Measurements from ENCODE around the gene CREBBP.

CREBBP gene

DNA sequence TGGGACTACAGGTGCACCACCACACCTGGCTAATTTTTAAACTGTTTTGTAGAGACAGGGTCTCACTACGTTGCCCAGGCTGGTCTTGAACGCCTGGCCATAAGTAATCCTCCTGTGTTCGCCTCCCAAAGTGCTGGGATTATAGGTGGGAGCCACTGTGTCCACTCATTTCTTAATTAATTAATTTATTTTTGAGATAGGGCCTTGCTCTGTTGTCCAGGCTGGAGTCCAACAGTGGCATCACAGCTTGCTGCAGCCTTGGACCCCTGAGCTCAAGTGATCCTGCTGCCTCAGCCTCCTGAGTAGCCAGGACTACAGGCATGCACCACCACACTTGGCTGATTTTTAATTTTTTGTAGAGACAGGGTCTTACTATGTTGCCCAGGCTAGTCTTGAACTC is 116.1 kb downstream of the CREBBP start:
- H3K27ac Mint-ChIP-seq = no peak overlapping the region

DNA sequence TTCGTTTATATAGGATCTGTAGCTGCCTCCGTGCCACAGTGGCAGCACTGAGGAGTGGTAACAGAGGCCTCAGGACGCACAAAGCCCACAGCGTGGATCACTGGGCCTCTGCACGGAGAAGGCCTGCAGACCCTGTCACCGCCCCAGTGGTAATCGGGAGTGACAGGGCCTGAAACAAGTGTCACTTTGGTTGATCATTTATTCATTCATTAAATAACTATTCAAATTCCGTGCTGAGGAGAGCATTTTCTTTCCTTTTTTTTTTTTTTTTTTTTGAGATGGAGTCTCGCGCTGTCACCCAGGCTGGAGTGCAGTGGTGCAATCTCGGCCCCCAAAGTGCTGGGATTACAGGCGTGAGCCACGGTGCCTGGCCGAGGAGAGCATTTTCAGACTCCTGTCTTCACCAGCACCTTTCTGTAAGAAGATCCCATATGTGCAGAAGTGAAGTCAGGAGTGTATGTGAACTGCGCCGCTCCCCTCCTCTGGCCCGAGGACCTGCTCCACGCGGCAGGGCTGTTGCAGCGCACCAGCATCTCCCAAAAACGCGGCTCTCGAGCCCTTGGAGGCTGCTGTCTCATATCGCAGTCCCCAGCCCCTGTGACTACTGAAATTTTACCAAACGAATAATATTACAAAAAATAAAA is 118.3 kb downstream of the CREBBP start:
- H3K27ac Mint-ChIP-seq = no peak overlapping the region

More for the DNA sequence above, 116.1 kb downstream of the CREBBP start:
- H3K4me3 Mint-ChIP-seq = no peak overlapping the region
- peaks cover 96% of the 10 kb centered on the region for H3K36me3 Mint-ChIP-seq
- DNase-seq (ENCODE audit: low spot score in 2 of 2) (no peak), ATAC-seq (no peak)
- no peaks in the 10 kb centered on the region for H3K9me3 Mint-ChIP-seq
- H3K4me1 Mint-ChIP-seq = peaks cover 9% of the 10 kb centered on the region

DNA sequence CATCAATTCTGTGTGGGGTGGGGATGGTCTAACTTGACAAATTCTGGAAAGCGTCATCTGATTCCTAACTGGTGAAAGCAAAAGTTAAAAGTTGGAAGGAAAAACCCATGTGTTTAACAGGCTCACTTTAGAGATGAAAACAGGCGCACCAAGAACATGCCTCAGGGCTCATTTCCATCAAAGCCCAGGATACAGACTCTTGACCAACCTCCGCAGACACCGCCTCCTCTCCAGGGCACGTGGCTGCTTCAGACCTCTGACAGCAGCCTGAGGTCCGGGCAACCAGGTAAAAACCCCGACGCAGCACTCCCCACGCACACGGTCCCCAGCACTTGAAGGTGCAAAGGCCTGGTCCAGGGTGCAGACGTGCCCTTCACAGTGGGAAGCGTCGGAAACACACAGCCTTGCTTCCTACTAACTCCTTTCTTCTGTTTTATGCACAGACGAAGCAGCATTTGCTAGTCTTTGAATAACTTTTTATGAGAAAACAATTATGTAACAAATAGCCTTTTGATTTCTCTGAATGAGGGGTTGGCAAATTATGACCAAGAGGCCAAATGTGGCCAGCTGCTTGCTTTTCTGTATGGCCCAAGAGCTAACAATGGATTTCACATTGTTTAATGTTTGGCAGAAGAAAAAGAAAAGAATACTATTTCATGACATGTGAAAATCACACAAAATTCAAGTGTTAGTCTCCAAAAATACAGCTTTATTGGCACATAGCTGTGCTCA is 119.0 kb downstream of the CREBBP start:
- DNase-seq (ENCODE audit: low spot score in 2 of 2) (no peak), ATAC-seq (no peak)
- Mint-ChIP-seq H3K27ac (no peak overlapping the region), H3K36me3 (peaks cover 89% of the 10 kb centered on the region), H3K4me3 (no peak overlapping the region), H3K4me1 (no peaks in the 10 kb centered on the region), H3K9me3 (no peaks in the 10 kb centered on the region)

More for the DNA sequence above, 118.3 kb downstream of the CREBBP start:
- H3K9me3 Mint-ChIP-seq = no peaks in the 10 kb centered on the region
- ATAC-seq (no peak), DNase-seq (ENCODE audit: low spot score in 2 of 2) (no peak)
- peaks cover 89% of the 10 kb centered on the region for H3K36me3 Mint-ChIP-seq
- H3K4me1 Mint-ChIP-seq = peaks cover 6% of the 10 kb centered on the region
- no peak overlapping the region for H3K4me3 Mint-ChIP-seq

DNA sequence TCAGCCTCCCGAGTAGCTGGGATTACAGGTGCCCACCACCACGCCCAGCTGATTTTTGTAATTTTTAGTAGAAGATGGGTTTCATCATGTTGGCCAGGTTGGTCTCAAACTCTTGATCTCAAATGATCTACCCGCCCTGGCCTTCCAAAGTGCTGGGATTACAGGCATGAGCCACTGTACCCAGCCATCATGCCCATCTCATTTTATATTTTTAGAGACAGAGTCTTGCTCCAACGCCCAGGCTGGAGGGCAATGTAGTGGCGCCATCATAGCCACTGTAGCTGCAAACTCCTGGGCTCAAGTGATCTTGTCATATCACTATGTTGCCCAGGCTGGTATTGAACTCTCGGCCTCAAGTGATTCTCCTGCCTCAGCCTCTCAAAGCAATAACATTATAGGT is 120.0 kb downstream of the CREBBP start:
- DNase-seq (ENCODE audit: low spot score in 2 of 2) (no peak), ATAC-seq (no peak)
- H3K9me3 Mint-ChIP-seq = no peaks in the 10 kb centered on the region
- H3K36me3 Mint-ChIP-seq = peaks cover 89% of the 10 kb centered on the region
- no peak overlapping the region for H3K4me3 Mint-ChIP-seq
- H3K4me1 Mint-ChIP-seq = no peaks in the 10 kb centered on the region
- no peak overlapping the region for H3K27ac Mint-ChIP-seq

DNA sequence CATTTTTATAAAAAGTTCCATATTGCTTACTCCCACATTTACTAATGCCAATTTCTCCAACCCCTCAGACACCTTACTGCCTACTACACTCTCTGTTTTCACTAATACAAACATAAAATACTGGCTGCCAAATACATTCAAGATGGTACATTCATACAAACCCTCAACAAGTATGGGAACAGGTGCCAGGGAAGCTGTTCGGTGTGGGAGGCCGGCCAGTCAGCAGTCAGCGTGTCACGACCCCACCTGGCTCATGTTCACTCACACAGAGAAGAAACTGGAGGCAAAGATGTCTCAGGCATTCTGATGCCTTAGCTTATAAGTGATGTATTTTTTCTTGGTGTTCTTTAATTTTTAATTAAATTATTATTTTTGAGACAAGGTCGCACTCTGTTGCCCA is 120.8 kb downstream of the CREBBP start:
- ATAC-seq (no peak), DNase-seq (ENCODE audit: low spot score in 2 of 2) (no peak)
- peaks cover 89% of the 10 kb centered on the region for H3K36me3 Mint-ChIP-seq
- H3K4me3 Mint-ChIP-seq = no peak overlapping the region
- no peaks in the 10 kb centered on the region for H3K4me1 Mint-ChIP-seq
- no peak overlapping the region for H3K27ac Mint-ChIP-seq
- no peaks in the 10 kb centered on the region for H3K9me3 Mint-ChIP-seq

DNA sequence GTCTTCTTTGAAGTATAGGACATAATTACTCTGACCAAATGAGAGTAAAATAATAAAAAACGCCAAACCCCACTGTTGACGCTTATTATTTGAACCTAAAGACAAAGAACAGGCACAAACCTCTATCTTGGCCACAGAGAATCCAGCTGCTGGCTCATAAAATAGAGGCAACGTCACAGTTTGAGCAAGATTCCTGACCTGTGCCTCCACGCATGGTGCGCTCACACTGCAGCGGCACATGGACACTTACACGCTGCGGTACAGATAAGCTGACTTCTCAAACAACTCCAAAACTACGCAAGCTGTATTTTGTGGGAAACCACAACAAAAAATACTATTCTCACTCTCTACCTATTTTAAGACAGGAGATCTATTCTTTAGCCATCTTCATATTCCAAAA is 124.4 kb downstream of the CREBBP start:
- no peak overlapping the region for H3K4me3 Mint-ChIP-seq
- H3K4me1 Mint-ChIP-seq = peaks cover 9% of the 10 kb centered on the region
- no peak overlapping the region for H3K27ac Mint-ChIP-seq
- ATAC-seq (no peak), DNase-seq (ENCODE audit: low spot score in 2 of 2) (no peak)
- no peaks in the 10 kb centered on the region for H3K9me3 Mint-ChIP-seq
- peaks cover 89% of the 10 kb centered on the region for H3K36me3 Mint-ChIP-seq

DNA sequence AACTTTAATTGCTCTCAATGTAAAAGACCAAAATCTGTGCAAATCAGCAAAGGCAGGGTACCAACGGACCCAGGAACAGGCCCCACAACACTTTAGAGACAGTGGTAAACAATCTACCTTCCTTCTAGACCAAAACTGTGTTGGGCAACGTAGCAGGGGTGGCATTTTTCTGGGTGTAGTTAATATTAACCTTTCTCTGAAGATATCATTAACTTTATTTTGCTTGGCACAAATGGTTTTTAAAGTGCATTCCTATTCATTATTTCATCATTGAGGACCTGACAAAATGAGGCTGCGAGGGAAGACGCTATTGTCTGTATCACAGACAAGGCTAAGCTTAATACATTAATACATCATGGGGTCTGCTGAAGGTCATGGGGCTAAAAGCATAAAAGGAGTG is 125.3 kb downstream of the CREBBP start:
- H3K27ac Mint-ChIP-seq = no peak overlapping the region
- DNase-seq (ENCODE audit: low spot score in 2 of 2) (no peak), ATAC-seq (no peak)
- H3K36me3 Mint-ChIP-seq = peaks cover 88% of the 10 kb centered on the region
- no peaks in the 10 kb centered on the region for H3K9me3 Mint-ChIP-seq
- peaks cover 14% of the 10 kb centered on the region for H3K4me1 Mint-ChIP-seq
- no peak overlapping the region for H3K4me3 Mint-ChIP-seq

DNA sequence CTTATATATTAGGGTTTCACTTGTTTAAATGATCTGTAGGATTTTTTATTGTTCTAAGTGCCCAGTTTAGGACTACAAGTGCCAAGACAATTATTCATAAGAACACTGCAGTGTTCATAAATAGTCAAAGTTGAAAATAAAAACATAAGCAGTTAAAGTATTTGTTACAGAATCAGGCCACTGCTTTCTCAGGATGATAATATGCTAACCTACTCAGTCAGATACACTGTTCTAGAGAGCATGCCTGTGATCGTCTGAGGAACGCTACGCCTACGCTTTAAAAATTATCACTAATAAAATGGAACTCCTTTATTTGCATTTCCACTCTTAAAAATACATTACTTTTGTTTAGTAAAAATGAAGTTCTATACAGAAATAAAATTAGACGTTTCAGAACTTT is 125.7 kb downstream of the CREBBP start:
- H3K4me1 Mint-ChIP-seq = peaks cover 18% of the 10 kb centered on the region
- DNase-seq (ENCODE audit: low spot score in 2 of 2) = no peak
- no peaks in the 10 kb centered on the region for H3K9me3 Mint-ChIP-seq
- H3K4me3 Mint-ChIP-seq = no peak overlapping the region
- peaks cover 89% of the 10 kb centered on the region for H3K36me3 Mint-ChIP-seq
- no peak for ATAC-seq
- no peak overlapping the region for H3K27ac Mint-ChIP-seq

DNA sequence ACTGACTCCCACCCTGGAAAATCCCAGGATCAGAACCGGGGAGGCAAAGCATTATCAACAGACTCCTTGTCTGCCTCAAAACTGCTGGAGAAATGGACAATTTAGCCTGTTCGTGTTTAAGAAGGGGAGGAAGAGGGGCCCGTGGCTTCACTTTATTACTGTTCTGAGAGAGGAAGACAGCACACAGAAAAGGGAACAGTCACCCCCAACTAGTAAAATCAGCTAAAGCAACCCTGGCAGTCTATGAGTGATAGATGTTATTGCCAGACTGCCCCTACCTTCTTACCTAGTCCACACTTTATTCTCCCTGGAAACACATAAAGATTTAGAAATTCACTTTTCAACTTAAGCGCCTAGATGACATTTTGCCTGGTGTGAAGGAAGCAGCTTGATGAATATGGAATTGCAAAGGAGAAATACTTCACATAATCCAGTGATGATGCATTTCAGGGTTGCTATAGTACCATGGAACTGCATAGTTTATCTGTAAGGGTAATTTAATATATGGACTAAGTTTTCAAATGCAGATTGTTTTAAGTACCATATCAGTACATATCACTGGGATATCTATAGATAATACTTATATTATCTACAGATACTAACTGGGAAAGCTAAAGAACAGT is 126.3 kb downstream of the CREBBP start:
- no peak for ATAC-seq
- H3K27ac Mint-ChIP-seq = no peak overlapping the region
- H3K36me3 Mint-ChIP-seq = peaks cover 91% of the 10 kb centered on the region
- no peak for DNase-seq (ENCODE audit: low spot score in 2 of 2)
- H3K4me3 Mint-ChIP-seq = no peak overlapping the region
- H3K4me1 Mint-ChIP-seq = peaks cover 18% of the 10 kb centered on the region
- no peaks in the 10 kb centered on the region for H3K9me3 Mint-ChIP-seq

DNA sequence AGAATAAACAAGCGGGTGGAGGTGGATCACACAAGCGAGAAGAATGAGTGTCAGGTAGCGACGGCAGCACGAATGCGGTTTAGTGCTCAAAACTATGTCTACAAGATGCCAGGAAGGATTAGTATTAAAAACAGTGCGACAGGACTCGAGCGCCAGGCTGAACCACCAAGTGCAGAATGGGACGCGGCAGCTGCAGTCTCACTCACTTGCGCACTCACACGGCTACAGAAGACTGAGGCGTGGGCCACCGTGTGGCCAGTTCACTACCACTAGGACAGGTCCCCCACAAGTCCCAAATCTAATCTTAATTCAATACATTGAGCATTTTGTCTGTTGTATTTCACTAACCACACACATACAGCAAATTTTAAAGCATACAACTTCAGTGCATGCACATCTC is 127.5 kb downstream of the CREBBP start:
- DNase-seq (ENCODE audit: low spot score in 2 of 2) = no peak
- peaks cover 95% of the 10 kb centered on the region for H3K36me3 Mint-ChIP-seq
- H3K4me1 Mint-ChIP-seq = peaks cover 18% of the 10 kb centered on the region
- no peak overlapping the region for H3K27ac Mint-ChIP-seq
- H3K9me3 Mint-ChIP-seq = no peaks in the 10 kb centered on the region
- no peak for ATAC-seq
- no peak overlapping the region for H3K4me3 Mint-ChIP-seq

DNA sequence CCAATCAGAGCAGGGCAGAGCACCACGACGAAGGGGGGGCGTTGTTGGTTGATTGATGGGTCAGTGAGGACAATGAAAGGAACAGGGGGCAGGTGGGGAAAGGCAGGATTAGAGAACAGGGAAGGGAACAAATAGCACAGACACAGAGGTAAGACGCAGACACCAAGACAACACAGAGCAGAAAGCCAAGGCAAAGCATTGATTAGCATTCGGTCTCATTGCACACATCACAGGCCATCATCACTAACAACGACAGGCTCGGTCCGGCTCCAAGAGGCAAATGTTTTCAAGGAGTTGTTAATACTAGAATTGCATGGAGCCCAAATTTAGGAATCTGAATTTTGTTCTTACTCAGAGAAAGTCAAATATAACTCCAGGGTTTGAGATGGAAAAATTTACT is 128.6 kb downstream of the CREBBP start:
- H3K36me3 Mint-ChIP-seq = peaks cover 95% of the 10 kb centered on the region
- H3K9me3 Mint-ChIP-seq = no peaks in the 10 kb centered on the region
- peak overlapping the region; percentile 75 for H3K27ac Mint-ChIP-seq
- DNase-seq (ENCODE audit: low spot score in 2 of 2) = no peak
- no peak for ATAC-seq
- no peak overlapping the region for H3K4me3 Mint-ChIP-seq
- peaks cover 18% of the 10 kb centered on the region for H3K4me1 Mint-ChIP-seq

DNA sequence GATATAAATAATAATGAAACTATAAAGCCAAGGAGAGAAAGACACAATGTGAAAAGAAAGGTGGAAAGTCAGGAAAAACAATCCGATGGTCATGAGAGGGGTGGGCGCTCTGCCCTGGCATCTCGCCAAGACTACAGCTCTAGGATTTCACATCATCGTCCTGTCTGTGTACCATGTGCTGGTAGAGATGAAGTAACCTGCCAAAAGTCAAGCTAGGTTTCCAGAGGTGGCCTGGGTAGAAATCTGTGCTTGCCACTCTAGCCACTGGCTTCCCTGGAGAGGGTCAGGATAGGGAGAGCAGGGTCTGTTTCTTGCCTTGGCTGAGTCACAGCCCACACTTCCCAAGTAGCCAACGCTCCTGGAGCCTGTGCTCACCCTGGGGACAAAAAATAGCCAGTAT is 132.2 kb downstream of the CREBBP start:
- Mint-ChIP-seq H3K4me3 (no peak overlapping the region), H3K4me1 (peaks cover 18% of the 10 kb centered on the region), H3K27ac (peak overlapping the region; percentile 64), H3K9me3 (no peaks in the 10 kb centered on the region), H3K36me3 (peaks cover 96% of the 10 kb centered on the region)
- DNase-seq (ENCODE audit: low spot score in 2 of 2) (no peak), ATAC-seq (no peak)

DNA sequence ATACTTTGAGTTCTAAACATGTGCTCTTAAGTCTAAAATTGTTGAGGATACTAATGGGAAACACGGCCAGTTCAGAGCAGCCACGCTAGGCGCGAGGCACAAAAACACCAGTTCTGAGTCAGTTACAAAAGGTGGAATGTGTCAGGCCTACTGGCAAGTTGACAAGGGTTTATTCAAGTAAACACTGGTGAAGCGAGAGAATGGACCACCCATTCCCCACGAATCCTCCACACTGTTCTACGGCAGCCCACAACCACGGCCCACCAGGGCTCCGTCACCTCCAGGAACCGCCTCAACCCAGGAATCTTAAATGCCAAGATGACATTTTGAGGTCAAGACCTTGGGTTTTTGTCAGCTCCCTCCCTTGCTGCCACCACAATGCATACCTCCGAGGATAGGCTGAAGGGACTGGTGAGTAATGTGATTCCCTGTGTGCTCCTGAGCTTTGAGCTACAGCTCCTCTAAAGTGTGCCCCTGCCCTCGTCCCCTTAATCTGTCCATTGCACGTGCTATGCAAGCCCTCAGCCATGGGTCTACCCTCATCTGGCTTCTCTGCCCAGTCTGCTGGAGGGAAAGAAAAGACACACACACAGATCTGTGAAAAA is 134.7 kb downstream of the CREBBP start:
- peak overlapping the region; percentile 64 for H3K27ac Mint-ChIP-seq
- DNase-seq (ENCODE audit: low spot score in 2 of 2) = no peak
- H3K9me3 Mint-ChIP-seq = no peaks in the 10 kb centered on the region
- H3K4me3 Mint-ChIP-seq = no peak overlapping the region
- peaks cover 9% of the 10 kb centered on the region for H3K4me1 Mint-ChIP-seq
- no peak for ATAC-seq
- H3K36me3 Mint-ChIP-seq = peaks cover 96% of the 10 kb centered on the region

DNA sequence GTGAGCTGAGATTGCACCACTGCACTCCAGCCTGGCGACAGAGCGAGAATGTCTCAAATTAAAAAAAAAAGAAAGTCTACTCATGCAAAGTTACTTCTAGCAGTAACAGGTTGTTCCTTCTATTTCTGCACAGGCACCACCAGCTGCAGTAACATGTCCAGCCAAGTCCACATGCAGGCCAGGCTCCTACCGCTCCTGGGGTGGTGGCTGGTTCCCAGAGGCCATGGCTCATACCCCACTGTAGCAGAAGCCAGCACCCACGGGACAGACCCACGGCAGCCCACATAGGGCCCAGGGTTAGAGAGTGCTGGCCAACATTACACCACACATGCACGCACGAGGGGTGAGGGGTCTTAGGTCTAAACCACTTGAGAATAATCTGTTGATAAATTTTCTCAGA is 136.5 kb downstream of the CREBBP start:
- H3K4me3 Mint-ChIP-seq = no peak overlapping the region
- H3K9me3 Mint-ChIP-seq = no peaks in the 10 kb centered on the region
- H3K27ac Mint-ChIP-seq = no peak overlapping the region
- no peaks in the 10 kb centered on the region for H3K4me1 Mint-ChIP-seq
- DNase-seq (ENCODE audit: low spot score in 2 of 2) = no peak
- ATAC-seq = no peak
- peaks cover 100% of the 10 kb centered on the region for H3K36me3 Mint-ChIP-seq

DNA sequence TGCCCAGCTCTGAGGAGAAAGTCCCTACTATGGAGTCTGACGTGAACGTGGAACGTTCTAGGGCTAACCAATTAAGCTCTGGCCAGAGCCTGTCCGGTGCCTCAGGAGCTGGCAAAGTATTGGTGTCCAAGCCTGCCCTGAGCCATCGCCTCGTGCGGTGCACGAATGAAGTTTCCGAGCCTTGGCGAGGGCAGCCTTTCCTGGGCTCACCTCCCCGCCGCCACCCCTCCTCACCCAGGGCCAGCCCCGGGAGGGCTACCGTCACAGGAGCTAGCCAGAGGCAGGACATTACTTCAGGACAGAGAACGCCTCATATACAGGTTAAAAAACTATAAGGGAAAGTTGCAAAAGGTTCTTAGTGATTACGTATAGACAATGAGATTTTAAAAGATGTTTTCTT is 139.6 kb downstream of the CREBBP start:
- DNase-seq (ENCODE audit: low spot score in 2 of 2) = no peak
- no peak overlapping the region for H3K27ac Mint-ChIP-seq

DNA sequence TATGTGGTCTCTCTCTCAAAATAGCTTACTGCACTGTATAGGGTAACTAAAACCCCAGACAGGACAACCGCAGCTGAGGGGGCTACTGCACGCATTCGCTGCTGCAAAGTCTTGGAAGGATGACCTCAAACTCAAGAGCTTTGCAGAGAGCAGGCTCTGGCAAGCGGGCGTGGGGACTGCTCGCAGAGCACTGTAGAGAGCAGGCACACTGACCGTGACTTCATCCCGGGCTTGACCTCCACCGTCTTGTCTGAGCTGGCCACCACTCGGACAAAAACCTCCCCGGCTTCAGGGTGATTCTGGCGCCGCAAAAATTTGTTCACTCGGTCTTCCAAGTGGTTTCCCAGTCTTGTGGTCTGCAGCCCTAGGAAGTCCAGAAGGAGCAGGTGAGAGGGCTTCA is 140.3 kb downstream of the CREBBP start:
- ATAC-seq = no peak
- Mint-ChIP-seq H3K9me3 (no peaks in the 10 kb centered on the region), H3K4me1 (peaks cover 15% of the 10 kb centered on the region), H3K4me3 (no peak overlapping the region), H3K27ac (no peak overlapping the region), H3K36me3 (peaks cover 100% of the 10 kb centered on the region)
- no peak for DNase-seq (ENCODE audit: low spot score in 2 of 2)

More for the DNA sequence above, 139.6 kb downstream of the CREBBP start:
- Mint-ChIP-seq H3K4me3 (no peak overlapping the region), H3K9me3 (no peaks in the 10 kb centered on the region), H3K36me3 (peaks cover 100% of the 10 kb centered on the region), H3K4me1 (peaks cover 11% of the 10 kb centered on the region)
- ATAC-seq = no peak

Data from stimulated activated effector memory CD8-positive, alpha-beta T cell treated with anti-CD3 and anti-CD28 coated beads, Interleukin-12 subunit alpha, Interleukin-12 subunit beta, amount 100 ng/mL, for 72 hours (primary cell).